ENCODE results near the gene DHRS7C.

GRCh38 chr17:9814337-9814945 is 23.0 kb upstream of the DHRS7C start:
- TF ChIP-seq, protein P1, sequence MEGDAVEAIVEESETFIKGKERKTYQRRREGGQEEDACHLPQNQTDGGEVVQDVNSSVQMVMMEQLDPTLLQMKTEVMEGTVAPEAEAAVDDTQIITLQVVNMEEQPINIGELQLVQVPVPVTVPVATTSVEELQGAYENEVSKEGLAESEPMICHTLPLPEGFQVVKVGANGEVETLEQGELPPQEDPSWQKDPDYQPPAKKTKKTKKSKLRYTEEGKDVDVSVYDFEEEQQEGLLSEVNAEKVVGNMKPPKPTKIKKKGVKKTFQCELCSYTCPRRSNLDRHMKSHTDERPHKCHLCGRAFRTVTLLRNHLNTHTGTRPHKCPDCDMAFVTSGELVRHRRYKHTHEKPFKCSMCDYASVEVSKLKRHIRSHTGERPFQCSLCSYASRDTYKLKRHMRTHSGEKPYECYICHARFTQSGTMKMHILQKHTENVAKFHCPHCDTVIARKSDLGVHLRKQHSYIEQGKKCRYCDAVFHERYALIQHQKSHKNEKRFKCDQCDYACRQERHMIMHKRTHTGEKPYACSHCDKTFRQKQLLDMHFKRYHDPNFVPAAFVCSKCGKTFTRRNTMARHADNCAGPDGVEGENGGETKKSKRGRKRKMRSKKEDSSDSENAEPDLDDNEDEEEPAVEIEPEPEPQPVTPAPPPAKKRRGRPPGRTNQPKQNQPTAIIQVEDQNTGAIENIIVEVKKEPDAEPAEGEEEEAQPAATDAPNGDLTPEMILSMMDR (IDR thresholded peaks at IDR 0.05) = no peak
- TF ChIP-seq EP300 (IDR thresholded peaks at IDR 0.05) (no peak), POLR2A (IDR thresholded peaks at IDR 0.05) (no peak)

All from sigmoid colon (tissue), 4 donors.